Smooth muscle cell (in vitro differentiated cells): ENCODE measurements around the gene UGT1A8. TPM values are rescaled to one million over a fixed set of nuclear protein-coding genes. Genes with fewer than 3 reads are reported as not detected.

ENCODE experiments used
- DNase-seq: peaks from one replicate; lab custom pipeline; 2025; ENCODE audit not compliant: unreplicated experiment; lab: John Stamatoyannopoulos, UW
- H2AFZ ChIP-seq: fragments of 200-600 bp; sonication (generic); 2 replicates; pipeline ENCODE4 v1.6.0; 2016; ENCODE audit warnings: antibody characterized with exemption, low read depth, mild to moderate bottlenecking
- H3F3A ChIP-seq: fragments of 200-600 bp; sonication (generic); 2 replicates; pipeline ENCODE4 v1.6.0; 2017; ENCODE audit warnings: antibody characterized with exemption, low read depth
- H3K27ac ChIP-seq: fragments of 200-600 bp; sonication (generic); 2 replicates; pipeline ENCODE4 v1.5.1; 2016; ENCODE audit warnings: low read depth, mild to moderate bottlenecking
- H3K27me3 ChIP-seq: fragments of 200-600 bp; sonication (generic); 2 replicates; pipeline ENCODE4 v1.6.1; 2016; ENCODE audit warnings: low read depth, mild to moderate bottlenecking
- H3K36me3 ChIP-seq: fragments of 200-600 bp; sonication (generic); 2 replicates; pipeline ENCODE4 v1.5.1; 2016; ENCODE audit warnings: low read depth
- H3K4me1 ChIP-seq: fragments of 200-600 bp; sonication (generic); 2 replicates; pipeline ENCODE4 v1.5.1; 2016; ENCODE audit warnings: low read depth
- H3K4me2 ChIP-seq: fragments of 200-600 bp; sonication (generic); 2 replicates; pipeline ENCODE4 v1.6.0; 2016; ENCODE audit warnings: mild to moderate bottlenecking
- H3K4me3 ChIP-seq: fragments of 200-600 bp; sonication (generic); 2 replicates; pipeline ENCODE4 v1.5.1; 2016; ENCODE audit warnings: mild to moderate bottlenecking
- H3K79me2 ChIP-seq: fragments of 200-600 bp; sonication (generic); 2 replicates; pipeline ENCODE4 v1.6.0; 2016; ENCODE audit warnings: low read depth, mild to moderate bottlenecking
- H3K9ac ChIP-seq: fragments of 200-600 bp; sonication (generic); 2 replicates; pipeline ENCODE4 v1.6.0; 2016; ENCODE audit warnings: low read depth
- H3K9me3 ChIP-seq: fragments of 200-600 bp; sonication (generic); replicated peaks from 2 replicates; pipeline ENCODE4 v1.5.1; 2016; ENCODE audit warnings: low read depth
- H4K20me1 ChIP-seq: fragments of 200-600 bp; sonication (generic); 2 replicates; pipeline ENCODE4 v1.6.0; 2016; ENCODE audit warnings: low read depth
- WGBS: methylation state at CpG from one replicate; pipeline ENCODE4 v1.1.7; 2016; ENCODE audit warnings: low lambda C conversion rate; 5-methylcytosine and 5-hydroxymethylcytosine counted together
- polyA plus RNA-seq: library from polyadenylated mRNA; unstranded; fragments of >200 nt; fragmentation: Nextera tagmentation; extraction: Ambion mirVana; gene quantifications from 2 replicates; pipeline ENCODE4 v1.2.1, GENCODE V29; 2016
- total RNA-seq: library from RNA; depleted of rRNA; stranded (reverse); fragments of >200 nt; gene quantifications from 2 replicates; pipeline ENCODE4 v1.2.3, GENCODE V29; 2014
- TF ChIP-seq, protein P1 (sequence below): fragments of 200-600 bp; sonication (generic); IDR thresholded peaks from 2 replicates; pipeline ENCODE4 v1.5.1; 2017; ENCODE audit warnings: borderline replicate concordance, mild to moderate bottlenecking, antibody characterized with exemption; ENCODE audit not compliant: insufficient read depth, poor library complexity, severe bottlenecking

Gene UGT1A8
- total and polyA plus RNA-seq, 2 experiments from 2014 or later, result not detected

DNA sequence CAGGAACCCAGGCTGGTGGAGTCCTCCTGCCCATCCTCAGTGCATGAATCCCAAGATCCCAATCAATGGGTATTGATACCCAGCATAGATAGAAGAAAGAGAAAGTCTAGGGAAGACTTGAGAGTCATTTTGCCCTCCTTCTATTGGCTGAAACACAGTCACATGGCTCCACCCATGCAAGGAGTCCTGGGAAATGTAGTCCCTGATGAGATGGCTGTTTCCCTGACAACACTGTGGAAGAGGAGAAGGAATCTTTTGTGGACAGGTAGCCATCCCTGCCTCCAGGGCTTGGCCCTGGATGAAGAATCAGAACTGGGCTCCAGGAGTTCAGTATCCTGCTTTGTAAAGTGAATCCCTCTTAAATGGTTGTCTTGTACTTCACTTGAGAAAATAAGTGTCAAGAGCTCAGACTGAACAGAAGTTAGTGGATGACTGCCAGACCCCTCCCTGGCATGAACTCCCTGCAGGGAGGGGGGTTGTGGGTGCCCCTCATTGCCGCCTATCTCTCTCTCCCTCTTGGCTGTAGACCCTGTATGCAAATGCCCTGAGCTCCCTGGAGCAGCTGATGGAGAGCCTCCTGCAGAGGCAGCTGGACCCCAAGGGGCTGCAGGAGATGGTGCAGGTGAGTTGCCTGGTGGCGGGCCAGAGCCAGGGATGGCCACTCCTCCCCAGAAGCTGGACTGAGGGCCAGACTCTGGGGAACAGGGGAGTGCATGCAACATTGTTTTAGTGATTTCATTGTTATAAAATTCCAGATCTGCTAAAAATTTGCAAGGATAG lies 196.8 kb downstream of the UGT1A8 start:
- H3K4me3 ChIP-seq, result no peak overlapping the region
- no peaks in the 10 kb centered on the region for H3K36me3 ChIP-seq
- WGBS, result 90% methylated on average over 2 of the region's 2 CpGs
- no peaks in the 10 kb centered on the region for H3F3A ChIP-seq
- no peaks in the 10 kb centered on the region for H3K27me3 ChIP-seq
- no peaks in the 10 kb centered on the region for H3K9me3 ChIP-seq
- H4K20me1 ChIP-seq, result no peaks in the 10 kb centered on the region
- DNase-seq, result no peak
- no peaks in the 10 kb centered on the region for H3K79me2 ChIP-seq
- H3K9ac ChIP-seq, result no peak overlapping the region
- no peak overlapping the region for H3K27ac ChIP-seq
- H2AFZ ChIP-seq, result no peak overlapping the region
- H3K4me2 ChIP-seq, result no peak overlapping the region
- no peaks in the 10 kb centered on the region for H3K4me1 ChIP-seq
- TF ChIP-seq, protein P1, sequence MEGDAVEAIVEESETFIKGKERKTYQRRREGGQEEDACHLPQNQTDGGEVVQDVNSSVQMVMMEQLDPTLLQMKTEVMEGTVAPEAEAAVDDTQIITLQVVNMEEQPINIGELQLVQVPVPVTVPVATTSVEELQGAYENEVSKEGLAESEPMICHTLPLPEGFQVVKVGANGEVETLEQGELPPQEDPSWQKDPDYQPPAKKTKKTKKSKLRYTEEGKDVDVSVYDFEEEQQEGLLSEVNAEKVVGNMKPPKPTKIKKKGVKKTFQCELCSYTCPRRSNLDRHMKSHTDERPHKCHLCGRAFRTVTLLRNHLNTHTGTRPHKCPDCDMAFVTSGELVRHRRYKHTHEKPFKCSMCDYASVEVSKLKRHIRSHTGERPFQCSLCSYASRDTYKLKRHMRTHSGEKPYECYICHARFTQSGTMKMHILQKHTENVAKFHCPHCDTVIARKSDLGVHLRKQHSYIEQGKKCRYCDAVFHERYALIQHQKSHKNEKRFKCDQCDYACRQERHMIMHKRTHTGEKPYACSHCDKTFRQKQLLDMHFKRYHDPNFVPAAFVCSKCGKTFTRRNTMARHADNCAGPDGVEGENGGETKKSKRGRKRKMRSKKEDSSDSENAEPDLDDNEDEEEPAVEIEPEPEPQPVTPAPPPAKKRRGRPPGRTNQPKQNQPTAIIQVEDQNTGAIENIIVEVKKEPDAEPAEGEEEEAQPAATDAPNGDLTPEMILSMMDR, result no peak

DNA sequence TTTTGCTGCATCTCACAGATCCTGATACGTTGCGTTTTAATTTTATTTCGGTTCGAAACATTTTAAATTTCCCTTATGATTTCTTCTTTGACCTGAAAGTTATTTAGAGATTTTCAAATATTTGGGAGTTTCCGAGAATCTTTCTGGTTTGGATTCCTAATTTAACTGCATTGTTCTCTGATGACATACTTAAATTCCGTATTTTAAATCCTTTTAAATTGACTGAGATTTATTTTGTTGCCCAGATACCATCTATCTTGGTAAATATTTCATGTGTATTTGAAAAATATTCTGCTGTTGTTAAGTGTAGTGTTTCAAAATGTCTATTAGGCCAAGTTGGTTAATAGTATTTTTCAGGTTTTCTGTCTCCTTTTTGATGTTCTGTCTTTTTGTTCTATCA lies 198.4 kb downstream of the UGT1A8 start:
- H3K4me1 ChIP-seq, result no peaks in the 10 kb centered on the region
- no peak overlapping the region for H3K4me3 ChIP-seq
- no peak overlapping the region for H3K27ac ChIP-seq
- H3K9me3 ChIP-seq, result no peaks in the 10 kb centered on the region
- DNase-seq, result no peak
- 86% methylated on average over 6 of the region's 6 CpGs for WGBS
- TF ChIP-seq, protein P1, result no peak
- H4K20me1 ChIP-seq, result no peaks in the 10 kb centered on the region
- H3F3A ChIP-seq, result no peaks in the 10 kb centered on the region
- no peak overlapping the region for H3K4me2 ChIP-seq
- no peaks in the 10 kb centered on the region for H3K27me3 ChIP-seq
- no peak overlapping the region for H3K9ac ChIP-seq
- H3K79me2 ChIP-seq, result no peaks in the 10 kb centered on the region
- no peaks in the 10 kb centered on the region for H3K36me3 ChIP-seq
- no peak overlapping the region for H2AFZ ChIP-seq

DNA sequence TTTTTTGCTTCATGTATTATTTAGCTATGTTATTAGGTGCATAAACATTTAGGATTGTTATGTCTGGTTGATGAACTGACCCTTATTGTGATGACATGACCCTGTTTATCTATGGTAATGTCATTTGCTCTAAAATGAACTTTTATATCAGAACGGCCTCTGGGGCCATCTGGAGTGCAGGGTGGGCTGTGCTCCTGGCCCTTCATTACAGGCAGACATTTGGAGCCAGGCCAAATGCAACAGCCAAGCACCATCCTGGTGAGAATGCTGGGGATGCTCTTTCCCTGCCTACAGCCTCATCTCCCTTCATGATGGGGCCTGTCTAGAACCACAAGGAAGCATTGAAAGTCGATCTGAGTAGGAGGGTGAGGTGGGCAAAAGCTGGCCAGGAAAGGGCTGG lies 198.9 kb downstream of the UGT1A8 start:
- H4K20me1 ChIP-seq, result no peaks in the 10 kb centered on the region
- no peak overlapping the region for H2AFZ ChIP-seq
- no peak overlapping the region for H3K4me3 ChIP-seq
- H3K9me3 ChIP-seq, result no peaks in the 10 kb centered on the region
- no peak for DNase-seq
- no peaks in the 10 kb centered on the region for H3K27me3 ChIP-seq
- TF ChIP-seq, protein P1, result no peak
- no peak overlapping the region for H3K9ac ChIP-seq
- H3K79me2 ChIP-seq, result no peaks in the 10 kb centered on the region
- no peak overlapping the region for H3K27ac ChIP-seq
- WGBS, result 64% methylated on average over 2 of the region's 2 CpGs
- no peaks in the 10 kb centered on the region for H3K4me1 ChIP-seq
- no peak overlapping the region for H3K4me2 ChIP-seq
- H3F3A ChIP-seq, result no peaks in the 10 kb centered on the region
- no peaks in the 10 kb centered on the region for H3K36me3 ChIP-seq

DNA sequence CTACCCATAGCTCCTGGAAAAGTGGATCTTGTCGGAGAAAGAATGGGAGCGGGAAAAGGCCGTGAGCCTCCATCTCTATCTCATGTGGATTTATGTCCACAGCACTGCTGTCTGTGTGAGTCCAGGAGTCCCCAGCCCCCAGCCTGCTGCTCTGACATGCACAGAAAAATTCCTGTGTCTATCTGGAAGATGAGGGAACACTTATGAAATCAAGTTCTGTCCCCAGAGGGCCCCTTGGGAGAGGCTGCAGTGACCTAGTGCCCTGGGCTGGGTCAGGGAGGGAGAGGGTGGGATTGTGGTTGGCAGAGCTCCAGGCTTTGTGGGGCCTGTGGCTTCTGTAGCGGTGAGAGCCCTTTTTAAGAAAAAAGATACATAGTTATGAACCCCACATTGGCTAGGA lies 199.3 kb downstream of the UGT1A8 start:
- 52% methylated on average over 4 of the region's 4 CpGs for WGBS
- H3K9ac ChIP-seq, result no peak overlapping the region
- H2AFZ ChIP-seq, result no peak overlapping the region
- DNase-seq, result no peak
- H3K79me2 ChIP-seq, result no peaks in the 10 kb centered on the region
- no peaks in the 10 kb centered on the region for H3K36me3 ChIP-seq
- no peaks in the 10 kb centered on the region for H3K27me3 ChIP-seq
- no peaks in the 10 kb centered on the region for H3F3A ChIP-seq
- no peaks in the 10 kb centered on the region for H3K4me1 ChIP-seq
- H3K9me3 ChIP-seq, result no peaks in the 10 kb centered on the region
- no peak overlapping the region for H3K27ac ChIP-seq
- no peak overlapping the region for H3K4me2 ChIP-seq
- H3K4me3 ChIP-seq, result no peak overlapping the region
- no peaks in the 10 kb centered on the region for H4K20me1 ChIP-seq
- TF ChIP-seq, protein P1, result no peak
